Mesenchymal stem cell (in vitro differentiated cells and primary cell): ENCODE results near the gene MMP11.

Experiments
- DNase-seq: peaks from one replicate; pipeline ENCODE4 v3.0.0-alpha.2; 2013
- H2AFZ ChIP-seq: one replicate; pipeline ENCODE4 v1.6.1; 2013; ENCODE audit warnings: low read depth, mild to moderate bottlenecking, control low read depth, inconsistent platforms, low read length, moderate library complexity
- H2AK5ac ChIP-seq: 2 replicates; pipeline ENCODE4 v1.6.1; 2013; ENCODE audit warnings: low read length, moderate library complexity, mild to moderate bottlenecking, inconsistent platforms; ENCODE audit not compliant: severe bottlenecking
- H2BK120ac ChIP-seq: one replicate; pipeline ENCODE4 v1.6.1; 2013; ENCODE audit warnings: low read depth, mild to moderate bottlenecking, inconsistent platforms, low read length, moderate library complexity
- H2BK12ac ChIP-seq, 2 experiments: one replicate each; pipeline ENCODE4 v1.6.1; 2013; ENCODE audit warnings: inconsistent platforms in 2 of 2, low read length in 2 of 2, mild to moderate bottlenecking in 2 of 2, moderate library complexity in 2 of 2, control low read depth in 1 of 2
- H2BK15ac ChIP-seq: one replicate; pipeline ENCODE4 v1.6.1; 2013; ENCODE audit warnings: mild to moderate bottlenecking, low read depth, inconsistent platforms; ENCODE audit not compliant: poor library complexity, severe bottlenecking
- H2BK5ac ChIP-seq: 2 replicates; pipeline ENCODE4 v1.6.1; 2013; ENCODE audit warnings: low read depth, mild to moderate bottlenecking, low read length, control low read depth, inconsistent platforms; ENCODE audit not compliant: poor library complexity, severe bottlenecking
- H3K14ac ChIP-seq, 2 experiments: one replicate each; pipeline ENCODE4 v1.6.1; 2013; ENCODE audit warnings: inconsistent platforms in 2 of 2, low read length in 2 of 2, control low read depth in 1 of 2, mild to moderate bottlenecking in 1 of 2, moderate library complexity in 1 of 2
- H3K18ac ChIP-seq, 2 experiments: one replicate each; pipeline ENCODE4 v1.6.1; 2013; ENCODE audit warnings: inconsistent platforms in 2 of 2, low read length in 2 of 2, control low read depth in 1 of 2, low read depth in 1 of 2, mild to moderate bottlenecking in 1 of 2
- H3K23ac ChIP-seq, 2 experiments: one replicate each; pipeline ENCODE4 v1.6.1; 2013; ENCODE audit warnings: inconsistent platforms in 2 of 2, low read length in 2 of 2, mild to moderate bottlenecking in 2 of 2, moderate library complexity in 2 of 2, control low read depth in 1 of 2
- H3K27ac ChIP-seq: 2 replicates; pipeline ENCODE4 v1.5.1; 2013; ENCODE audit warnings: mild to moderate bottlenecking, moderate library complexity, low read length, control low read depth, inconsistent platforms; ENCODE audit not compliant: poor library complexity, severe bottlenecking
- H3K27me3 ChIP-seq, 2 experiments: 2 replicates each; pipeline versions ENCODE4 v1.6.1 to v1.7.0; 2013; ENCODE audit warnings: low read length in 2 of 2, mild to moderate bottlenecking in 2 of 2, moderate library complexity in 2 of 2, control low read depth in 1 of 2, inconsistent platforms in 1 of 2; ENCODE audit not compliant: control insufficient read depth in 1 of 2, insufficient read depth in 1 of 2
- H3K36me3 ChIP-seq, 2 experiments: 2 replicates each; pipeline versions ENCODE4 v1.6.1 to v1.7.0; 2013; ENCODE audit warnings: low read length in 2 of 2, control low read depth in 1 of 2, inconsistent platforms in 1 of 2, low read depth in 1 of 2, mild to moderate bottlenecking in 1 of 2; ENCODE audit not compliant: insufficient read depth in 2 of 2, control insufficient read depth in 1 of 2
- H3K4ac ChIP-seq, 2 experiments: one replicate each; pipeline ENCODE4 v1.6.1; 2013; ENCODE audit warnings: inconsistent platforms in 2 of 2, low read length in 2 of 2, mild to moderate bottlenecking in 2 of 2, moderate library complexity in 2 of 2, control low read depth in 1 of 2, low read depth in 1 of 2
- H3K4me1 ChIP-seq: 2 replicates; pipeline ENCODE4 v1.6.1; 2013; ENCODE audit warnings: low read depth, low read length, control low read depth; ENCODE audit not compliant: control insufficient read depth, insufficient read depth
- H3K4me2 ChIP-seq: 2 replicates; pipeline ENCODE4 v1.6.1; 2013; ENCODE audit warnings: low read length, mild to moderate bottlenecking, inconsistent platforms; ENCODE audit not compliant: poor library complexity, severe bottlenecking
- H3K4me3 ChIP-seq, 2 experiments: 2 replicates each; pipeline versions ENCODE4 v1.5.1 to v1.7.0; 2013; ENCODE audit warnings: low read length in 2 of 2, mild to moderate bottlenecking in 2 of 2, control low read depth in 1 of 2, low read depth in 1 of 2; ENCODE audit not compliant: insufficient read depth in 1 of 2
- H3K79me1 ChIP-seq: replicated peaks from 2 replicates; pipeline ENCODE4 v1.6.1; 2013; ENCODE audit warnings: mild to moderate bottlenecking, control low read depth, low read length, inconsistent platforms; ENCODE audit not compliant: poor library complexity, severe bottlenecking
- H3K9ac ChIP-seq: 2 replicates; pipeline ENCODE4 v1.7.0; 2013; ENCODE audit warnings: mild to moderate bottlenecking, low read length, moderate library complexity
- H3K9me3 ChIP-seq: 2 replicates; pipeline ENCODE4 v1.7.0; 2013; ENCODE audit warnings: mild to moderate bottlenecking, low read length; ENCODE audit not compliant: control insufficient read depth
- H4K8ac ChIP-seq: one replicate; pipeline ENCODE4 v1.6.1; 2013; ENCODE audit warnings: inconsistent platforms, mild to moderate bottlenecking, low read length, moderate library complexity
- H4K91ac ChIP-seq: one replicate; pipeline ENCODE4 v1.6.1; 2013; ENCODE audit warnings: mild to moderate bottlenecking, low read length, inconsistent platforms
- WGBS: methylation state at CpG from one replicate; pipeline ENCODE4 v1.1.7; 2013; ENCODE audit warnings: mixed read lengths; 5-methylcytosine and 5-hydroxymethylcytosine counted together

Gene MMP11

GRCh38 chr22:23793326-23793725, 20.7 kb downstream of the MMP11 start:
- Histone ChIP-seq H2BK15ac (no peak overlapping the region), H3K9me3 (no peaks in the 10 kb centered on the region), H4K8ac (no peak overlapping the region), H3K14ac (no peak overlapping the region), H2AK5ac (no peak overlapping the region), H3K23ac (no peak overlapping the region), H4K91ac (no peak overlapping the region), H3K36me3 (peaks cover 54 to 58% of the 10 kb centered on the region in 2 experiments), H3K27ac (no peak overlapping the region), H3K4ac (no peak overlapping the region), H2AFZ (no peak overlapping the region), H3K18ac (no peak overlapping the region), H3K4me2 (no peak overlapping the region), H3K9ac (no peak overlapping the region), H3K4me3 (no peak overlapping the region), H3K4me1 (peaks cover 9% of the 10 kb centered on the region), H3K27me3 (no peaks in the 10 kb centered on the region), H2BK120ac (no peak overlapping the region), H2BK12ac (no peak overlapping the region), H2BK5ac (no peak overlapping the region), H3K79me1 (peaks cover 23% of the 10 kb centered on the region)
- DNase-seq, result no peak
- WGBS, result 98% methylated on average over 8 of the region's 8 CpGs

DNA sequence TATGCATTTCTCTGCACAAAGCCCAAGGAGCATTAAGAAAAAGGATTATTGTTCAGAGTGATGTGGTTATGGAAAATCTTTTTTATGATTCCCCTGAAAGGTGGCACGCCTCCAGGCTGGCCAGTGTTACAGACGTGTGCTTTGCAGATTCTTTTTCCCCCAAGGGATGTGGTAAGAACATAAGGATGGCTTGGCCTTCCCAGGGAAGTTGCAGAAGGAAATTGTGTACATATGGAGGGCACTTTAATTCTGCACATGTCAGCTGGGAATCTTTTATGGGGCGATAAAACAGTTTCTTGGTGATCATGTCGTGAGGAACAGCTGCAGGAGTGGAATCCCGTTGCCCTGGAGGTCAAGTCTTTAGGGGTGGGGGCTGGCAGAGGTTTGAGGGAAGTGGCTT, 23.8 kb downstream of the MMP11 start:
- no peak overlapping the region for H4K91ac ChIP-seq
- no peak overlapping the region for H4K8ac ChIP-seq
- peaks cover 38% of the 10 kb centered on the region for H3K79me1 ChIP-seq
- H3K4me3 ChIP-seq, result no peak overlapping the region
- no peak overlapping the region for H3K23ac ChIP-seq
- DNase-seq, result no peak
- no peak overlapping the region for H3K4ac ChIP-seq
- H3K18ac ChIP-seq, result no peak overlapping the region
- no peak overlapping the region for H2BK5ac ChIP-seq
- H3K9me3 ChIP-seq, result no peaks in the 10 kb centered on the region
- H3K9ac ChIP-seq, result no peak overlapping the region
- no peak overlapping the region for H2AFZ ChIP-seq
- no peak overlapping the region for H2BK12ac ChIP-seq
- peaks cover 4% of the 10 kb centered on the region for H3K4me1 ChIP-seq
- H2BK120ac ChIP-seq, result no peak overlapping the region
- no peak overlapping the region for H3K14ac ChIP-seq
- no peak overlapping the region for H2AK5ac ChIP-seq
- WGBS, result 69% methylated on average over 5 of the region's 5 CpGs
- H3K27ac ChIP-seq, result no peak overlapping the region
- H2BK15ac ChIP-seq, result no peak overlapping the region
- H3K4me2 ChIP-seq, result no peak overlapping the region
- H3K36me3 ChIP-seq, result peaks cover 72 to 83% of the 10 kb centered on the region in 2 experiments
- no peaks in the 10 kb centered on the region for H3K27me3 ChIP-seq

- Histone ChIP-seq H4K8ac (no peak overlapping the region), H2BK15ac (no peak overlapping the region), H2AK5ac (no peak overlapping the region), H3K23ac (no peak overlapping the region), H3K14ac (no peak overlapping the region), H3K4me2 (no peak overlapping the region), H3K27me3 (no peaks in the 10 kb centered on the region), H2BK12ac (no peak overlapping the region), H3K36me3 (peaks cover 80% of the 10 kb centered on the region in 2 experiments), H3K79me1 (peaks cover 51% of the 10 kb centered on the region), H3K4me3 (no peak overlapping the region), H3K9ac (no peak overlapping the region), H4K91ac (no peak overlapping the region), H3K9me3 (no peaks in the 10 kb centered on the region), H2BK120ac (no peak overlapping the region), H3K4ac (no peak overlapping the region), H3K27ac (no peak overlapping the region), H2BK5ac (no peak overlapping the region), H3K18ac (no peak overlapping the region), H3K4me1 (no peaks in the 10 kb centered on the region), H2AFZ (no peak overlapping the region)
- no peak for DNase-seq
- 97% methylated on average over 18 of the region's 18 CpGs for WGBS
Observed at GRCh38 chr22:23800297-23801237, 27.9 kb downstream of the MMP11 start.

DNA sequence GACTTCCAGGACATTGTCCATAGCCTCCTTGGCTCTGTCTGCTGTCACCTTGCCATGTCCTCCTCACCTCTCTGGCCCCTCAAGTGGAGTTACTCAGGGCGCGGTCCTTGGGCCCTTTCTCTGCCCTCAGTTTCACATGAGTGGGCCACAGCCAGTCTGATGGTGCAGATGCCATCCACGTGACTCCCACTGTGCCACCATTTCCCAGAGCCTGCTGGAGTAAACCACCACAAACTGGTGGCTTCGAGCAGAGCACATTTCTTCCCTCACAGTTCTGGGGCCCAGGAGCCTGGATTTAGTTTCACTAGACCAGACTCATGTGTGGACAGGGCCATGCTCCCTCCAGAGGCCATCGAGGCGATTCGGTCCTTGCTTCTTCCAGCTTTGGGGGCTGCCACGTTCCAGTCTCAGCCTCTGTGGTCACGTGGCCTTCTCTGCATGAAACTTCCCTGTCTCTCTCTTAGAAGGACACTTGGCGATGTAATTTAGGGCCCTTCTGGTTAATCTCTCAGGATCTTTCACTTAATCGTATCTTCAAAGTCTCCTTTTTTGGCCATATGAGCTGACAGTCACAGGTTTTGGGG, 28.7 kb downstream of the MMP11 start:
- Histone ChIP-seq H3K9me3 (no peaks in the 10 kb centered on the region), H3K4me1 (no peaks in the 10 kb centered on the region), H3K27ac (no peak overlapping the region), H3K14ac (no peak overlapping the region), H3K4me2 (no peak overlapping the region), H3K18ac (no peak overlapping the region), H4K91ac (no peak overlapping the region), H2BK12ac (no peak overlapping the region), H2AK5ac (no peak overlapping the region), H3K79me1 (peaks cover 52% of the 10 kb centered on the region), H3K27me3 (no peaks in the 10 kb centered on the region), H2BK15ac (no peak overlapping the region), H3K9ac (no peak overlapping the region), H3K4me3 (no peak overlapping the region), H2BK120ac (no peak overlapping the region), H4K8ac (no peak overlapping the region), H2AFZ (no peak overlapping the region), H3K36me3 (peaks cover 78 to 80% of the 10 kb centered on the region in 2 experiments), H3K23ac (no peak overlapping the region), H2BK5ac (no peak overlapping the region), H3K4ac (no peak overlapping the region)
- DNase-seq, result no peak
- WGBS, result 98% methylated on average over 9 of the region's 11 CpGs
